ENCODE data around the gene DNAH14. TPM values are rescaled to one million over a fixed set of nuclear protein-coding genes. Genes with fewer than 3 reads are reported as not detected.
A peak's percentile ranks its signal among the peaks of the same experiment; 100 is the strongest.
"Not testable (repeated sequence)": the region's sequence is repeated elsewhere in the genome, so short reads cannot be mapped to it uniquely, and the experiment has no call there.

The DNAH14 gene
- total RNA-seq, 1 experiment from 2014 or later = not detected

DNA sequence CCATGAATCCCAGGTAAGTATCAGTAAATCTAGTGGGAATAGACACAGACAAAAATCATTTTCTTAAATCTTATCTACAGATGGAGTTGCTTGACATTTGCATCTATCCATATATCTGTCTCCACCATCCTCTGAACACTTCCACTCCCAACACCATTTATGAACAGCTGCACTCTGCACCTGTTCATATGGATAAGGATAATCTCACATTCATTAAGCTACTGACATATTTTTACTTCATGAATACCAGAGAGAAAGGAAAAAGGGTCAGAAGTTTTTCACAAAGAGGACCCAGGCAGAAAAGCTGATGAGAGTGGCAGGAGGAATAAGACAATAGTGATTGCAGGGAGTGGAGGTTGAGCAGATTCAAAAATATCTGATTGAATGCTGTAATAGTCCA, 222.6 kb downstream of the DNAH14 start:
- DNase-seq (ENCODE audit: low read depth) = no peak

DNA sequence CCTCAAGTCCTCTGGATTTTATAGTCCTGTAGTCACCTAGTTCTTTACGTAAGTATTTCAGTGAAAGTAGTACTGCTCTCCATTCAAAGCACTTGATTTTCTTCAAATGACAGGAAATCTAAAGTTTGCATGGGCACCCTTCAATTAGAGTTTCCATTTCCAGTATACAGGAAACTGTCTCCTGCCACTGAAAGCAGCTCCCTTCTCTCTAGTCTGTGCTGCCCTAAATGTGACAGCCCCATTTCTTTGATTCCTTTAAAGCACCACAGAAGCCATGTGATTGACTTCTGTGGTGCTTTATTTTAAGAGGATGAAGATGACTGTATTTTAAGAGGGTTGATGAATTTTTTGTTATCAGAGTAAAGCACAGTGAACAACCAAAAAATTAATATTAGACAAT, 226.1 kb downstream of the DNAH14 start:
- DNase-seq (ENCODE audit: low read depth) = no peak

DNA sequence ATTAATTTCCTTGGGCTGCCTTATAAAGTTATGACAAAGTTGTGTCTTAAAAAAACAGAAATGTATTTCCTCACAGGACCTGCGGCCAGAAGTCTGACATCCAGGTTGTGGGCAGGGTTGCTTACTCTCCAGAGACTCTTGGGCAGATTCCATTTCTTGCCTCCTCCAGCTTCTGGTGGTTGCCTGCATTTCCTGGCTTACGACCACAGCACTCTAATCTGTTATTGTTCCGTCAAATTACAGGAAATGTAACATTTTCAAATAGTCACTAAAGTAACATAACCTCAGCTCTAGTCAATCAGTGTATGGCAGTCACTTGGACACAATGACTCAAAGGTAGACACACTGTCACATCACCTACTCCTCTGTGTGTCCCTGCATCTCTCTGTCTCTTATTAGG, 226.8 kb downstream of the DNAH14 start:
- DNase-seq (ENCODE audit: low read depth) = peak; percentile 60

DNA sequence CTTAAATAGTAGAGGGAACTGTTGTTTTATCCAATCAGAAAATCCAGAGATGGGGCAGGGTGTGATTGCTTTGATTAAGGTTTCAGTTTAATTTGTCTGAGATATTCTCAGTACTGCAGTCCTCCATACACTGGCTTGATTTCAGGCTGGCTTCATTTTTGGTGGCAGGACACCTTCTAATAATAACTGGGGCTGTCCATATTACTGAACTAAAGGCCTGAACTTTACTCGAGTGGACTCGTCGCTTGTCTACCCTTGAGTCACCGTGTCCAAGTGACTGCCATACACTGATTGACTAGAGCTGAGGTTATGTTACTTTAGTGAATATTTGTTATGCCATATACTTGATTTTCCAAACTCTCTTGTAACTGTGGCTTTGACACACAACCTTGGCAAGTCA, 228.8 kb downstream of the DNAH14 start:
- DNase-seq (ENCODE audit: low read depth) = no peak

DNA sequence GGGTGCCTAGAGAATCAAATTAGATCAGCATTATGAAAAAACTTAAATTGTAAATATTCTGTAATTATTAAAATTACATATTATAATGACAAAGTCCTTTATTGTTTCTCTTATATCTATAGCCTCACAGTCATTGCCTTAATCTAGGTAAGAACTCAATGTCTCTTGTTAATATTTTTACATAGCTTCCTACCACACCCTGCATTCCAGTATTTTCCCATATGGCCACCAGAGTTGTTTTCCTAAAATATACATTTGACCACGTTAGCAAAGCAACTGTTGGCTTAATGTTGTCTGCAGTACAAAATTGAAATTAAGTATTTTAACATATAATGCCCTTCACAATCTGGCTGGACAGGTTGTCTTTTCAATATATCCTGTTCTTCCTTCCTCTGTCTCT, 230.3 kb downstream of the DNAH14 start:
- DNase-seq (ENCODE audit: low read depth) = no peak

DNA sequence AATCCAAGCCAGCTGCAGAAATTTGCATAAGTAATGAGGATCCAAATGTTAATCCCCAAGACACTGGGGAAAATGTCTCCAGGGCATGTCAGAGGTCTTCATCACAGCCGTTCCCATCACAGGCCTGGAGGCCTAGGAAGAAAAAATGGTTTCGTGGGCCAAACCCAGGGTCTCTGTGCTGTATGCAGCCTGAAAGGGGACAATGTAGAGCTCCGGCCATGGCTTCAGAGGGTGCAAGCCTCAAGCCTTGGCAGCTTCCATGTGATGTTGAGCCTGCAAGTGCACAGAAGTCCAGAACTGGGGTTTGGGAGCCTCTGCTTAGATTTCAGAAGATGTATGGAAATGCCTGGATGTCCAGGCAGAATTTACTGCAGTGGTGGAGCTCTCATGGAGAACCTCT, 247.9 kb downstream of the DNAH14 start:
- DNase-seq (ENCODE audit: low read depth) = not testable (repeated sequence)

DNA sequence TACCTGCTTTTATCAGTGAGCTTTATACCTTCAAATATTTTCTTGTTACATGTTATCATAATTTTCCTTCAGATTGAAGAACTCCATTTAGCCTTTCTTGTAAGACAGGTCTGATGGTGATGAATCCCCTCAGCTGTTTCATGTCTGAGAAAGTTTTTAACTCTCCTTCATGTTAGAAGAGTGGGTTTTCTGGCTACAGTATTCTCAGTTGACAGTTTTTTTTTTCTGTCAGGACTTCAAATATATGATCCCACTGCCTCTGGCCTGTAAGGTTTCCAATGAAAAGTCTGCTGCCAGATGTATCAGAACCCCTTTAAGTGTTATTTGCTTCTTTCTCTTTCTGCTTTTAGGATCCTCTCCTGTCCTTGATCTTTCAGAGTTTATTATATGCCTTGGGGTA, 250.2 kb downstream of the DNAH14 start:
- DNase-seq (ENCODE audit: low read depth) = no peak

DNA sequence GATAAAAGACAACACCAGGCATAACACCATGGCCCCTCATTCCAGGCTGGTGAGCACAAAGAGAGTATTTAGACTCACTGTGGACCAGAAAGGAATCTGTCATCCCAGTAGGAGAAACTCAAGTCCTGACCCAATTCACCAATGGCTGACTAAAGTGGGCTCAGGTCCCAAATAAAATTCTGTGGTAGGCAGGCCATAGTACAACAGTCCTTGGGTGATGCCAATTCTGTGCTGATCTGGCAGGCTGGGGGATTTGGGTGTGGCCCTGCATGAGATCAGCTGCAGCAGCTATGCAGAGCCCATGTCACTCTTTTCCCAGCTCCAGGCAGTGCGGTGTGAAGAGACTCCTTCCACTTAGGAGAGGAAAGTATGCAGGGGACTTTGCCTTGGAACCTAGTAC, 253.2 kb downstream of the DNAH14 start:
- no peak for DNase-seq (ENCODE audit: low read depth)

DNA sequence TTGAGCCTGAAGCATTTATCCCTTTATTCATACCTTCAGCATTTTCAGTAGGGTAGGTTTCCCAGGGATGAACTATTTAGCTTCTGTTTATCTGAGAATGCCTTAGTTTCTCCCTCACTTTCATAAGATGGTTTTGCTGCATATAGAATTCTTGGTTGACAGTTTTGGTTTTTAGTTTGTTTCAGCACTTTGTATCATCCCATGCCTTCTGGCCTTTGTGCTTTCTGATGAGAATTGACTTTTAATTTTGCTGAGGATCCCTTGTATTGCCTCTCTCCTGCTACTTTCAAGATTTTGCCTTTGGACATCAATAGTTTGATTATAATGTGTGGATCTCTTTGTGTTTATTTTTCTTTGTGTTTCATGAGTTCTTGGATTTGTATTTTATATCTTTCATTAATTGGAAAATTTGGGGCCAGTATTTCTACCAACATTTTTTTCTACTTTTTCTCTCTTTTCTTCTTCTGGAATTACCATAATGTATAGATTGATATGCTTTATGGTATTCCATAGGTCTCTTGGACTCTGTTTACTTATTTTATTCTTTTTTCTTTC, 261.8 kb downstream of the DNAH14 start:
- DNase-seq (ENCODE audit: low read depth) = no peak

DNA sequence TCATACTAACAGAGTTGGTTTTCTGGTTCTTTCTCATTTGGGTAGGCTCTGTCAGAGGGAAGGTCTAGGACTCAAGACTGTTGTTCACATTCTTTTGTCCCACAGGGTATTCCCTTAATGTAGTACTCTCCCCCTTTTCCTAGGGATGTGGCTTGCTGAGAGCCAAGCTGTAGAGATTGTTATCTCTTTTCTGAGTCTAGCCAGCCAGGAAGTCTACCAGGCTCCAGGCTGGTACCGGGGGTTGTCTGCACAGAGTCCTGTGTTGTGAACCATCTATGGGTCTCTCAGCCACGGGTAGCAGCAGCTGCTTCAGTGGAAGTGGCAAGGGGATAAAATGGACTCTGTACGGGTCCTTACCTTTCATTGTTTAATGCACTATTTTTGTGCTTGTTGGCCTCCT, 272.0 kb downstream of the DNAH14 start:
- DNase-seq (ENCODE audit: low read depth) = peak; percentile 25

DNA sequence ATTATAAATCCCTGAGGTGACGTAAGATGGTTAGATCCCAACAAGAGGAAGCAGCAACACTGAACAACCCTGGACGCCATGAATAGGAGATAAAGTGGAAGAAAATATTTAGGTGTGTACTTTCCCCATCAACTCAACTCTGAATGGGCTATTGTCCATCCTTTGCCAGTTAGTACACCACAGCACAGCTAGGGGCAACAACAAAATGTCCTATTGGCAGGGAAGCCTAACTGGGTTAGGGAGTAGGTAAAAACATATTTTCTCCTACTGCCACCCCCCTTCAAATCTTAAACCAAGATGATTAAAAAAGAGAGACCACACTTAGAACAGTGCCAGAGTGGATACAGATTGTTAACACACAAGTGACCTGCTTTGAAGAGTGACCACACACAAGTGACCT, 278.3 kb downstream of the DNAH14 start:
- DNase-seq (ENCODE audit: low read depth) = no peak

DNA sequence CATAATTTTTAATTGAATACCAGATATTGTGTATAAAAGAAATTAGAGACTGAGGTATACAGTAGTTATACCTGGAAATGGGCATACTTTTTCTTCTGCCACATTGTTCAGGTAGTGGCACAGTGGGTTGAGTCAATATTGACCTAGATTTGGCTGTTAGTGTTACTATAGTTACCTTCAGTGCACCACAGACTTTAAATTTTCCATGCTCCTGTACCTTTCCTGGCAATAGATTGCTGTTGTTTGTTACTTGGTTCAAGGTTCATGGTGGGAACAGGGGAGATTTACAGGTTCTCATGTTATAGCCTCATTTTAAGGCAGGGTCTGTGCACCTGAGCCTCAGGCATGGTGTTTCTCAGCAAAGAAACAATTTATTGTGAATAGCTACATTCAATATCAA, 279.7 kb downstream of the DNAH14 start:
- no peak for DNase-seq (ENCODE audit: low read depth)

DNA sequence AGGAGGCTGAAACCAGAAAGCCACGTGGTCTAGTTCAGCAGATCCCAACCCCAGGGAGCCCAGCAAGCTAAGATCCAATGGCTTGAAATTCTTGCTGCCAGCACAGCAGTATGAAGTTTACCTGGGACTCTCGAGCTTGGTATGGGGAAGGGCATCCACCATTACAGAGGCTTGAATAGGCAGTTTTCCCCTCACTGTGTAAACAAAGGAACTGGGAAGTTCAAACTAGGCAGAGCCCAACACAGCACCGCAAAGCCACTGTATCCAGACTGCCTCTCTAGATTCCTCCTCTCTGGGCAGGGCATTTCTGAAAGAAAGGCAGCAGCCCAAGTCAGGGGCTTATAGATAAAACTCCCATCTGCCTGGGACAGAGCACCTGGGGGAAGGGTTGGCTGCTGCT, 280.7 kb downstream of the DNAH14 start:
- DNase-seq (ENCODE audit: low read depth) = not testable (repeated sequence)

DNA sequence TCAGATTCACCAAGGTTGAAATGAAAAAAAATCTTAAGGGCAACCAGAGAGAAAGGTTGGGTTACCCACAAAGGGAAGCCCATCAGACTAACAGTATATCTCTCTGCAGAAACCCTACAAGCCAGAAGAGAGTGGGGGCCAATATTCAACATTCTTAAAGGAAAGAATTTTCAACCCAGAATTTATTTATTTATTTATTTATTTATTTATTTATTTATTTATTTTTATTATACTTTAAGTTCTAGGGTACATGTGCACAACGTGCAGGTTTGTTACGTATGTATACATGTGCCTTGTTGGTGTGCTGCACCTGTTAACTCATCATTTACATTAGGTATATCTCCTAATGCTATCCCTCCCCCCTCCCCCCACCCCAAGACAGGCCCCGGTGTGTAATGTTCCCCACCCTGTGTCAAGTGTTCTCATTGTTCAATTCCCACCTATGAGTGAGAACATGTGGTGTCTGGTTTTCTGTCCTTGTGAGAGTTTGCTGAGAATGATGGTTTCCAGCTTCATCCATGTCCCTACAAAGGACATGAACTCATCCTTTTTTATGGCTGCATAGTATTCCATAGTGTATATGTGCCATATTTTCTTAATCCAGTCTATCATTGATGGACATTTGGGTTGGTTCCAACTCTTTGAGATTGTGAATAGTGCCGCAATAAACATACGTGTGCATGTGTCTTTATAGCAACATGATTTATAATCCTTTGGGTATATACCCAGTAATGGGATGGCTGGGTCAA, 282.4 kb downstream of the DNAH14 start:
- DNase-seq (ENCODE audit: low read depth) = not testable (repeated sequence)

DNA sequence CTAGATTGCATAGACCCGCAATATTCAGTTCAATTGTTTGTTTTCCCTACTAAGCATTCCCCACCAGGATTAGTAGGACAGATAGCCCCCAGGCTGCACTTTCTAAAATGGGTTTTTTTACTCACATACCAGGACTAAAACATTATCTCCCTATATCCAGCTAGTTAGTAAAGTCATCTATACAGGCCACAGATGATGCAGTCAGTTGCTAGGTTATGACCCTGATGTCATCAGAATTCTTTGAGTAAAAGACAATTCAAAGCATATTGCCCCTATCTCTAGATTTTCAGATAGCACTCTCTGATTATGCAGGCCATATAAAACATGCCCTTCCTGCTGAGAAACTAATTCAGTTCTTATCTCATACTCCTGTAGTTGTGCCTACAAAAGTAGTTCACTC, 294.8 kb downstream of the DNAH14 start:
- no peak for DNase-seq (ENCODE audit: low read depth)

DNA sequence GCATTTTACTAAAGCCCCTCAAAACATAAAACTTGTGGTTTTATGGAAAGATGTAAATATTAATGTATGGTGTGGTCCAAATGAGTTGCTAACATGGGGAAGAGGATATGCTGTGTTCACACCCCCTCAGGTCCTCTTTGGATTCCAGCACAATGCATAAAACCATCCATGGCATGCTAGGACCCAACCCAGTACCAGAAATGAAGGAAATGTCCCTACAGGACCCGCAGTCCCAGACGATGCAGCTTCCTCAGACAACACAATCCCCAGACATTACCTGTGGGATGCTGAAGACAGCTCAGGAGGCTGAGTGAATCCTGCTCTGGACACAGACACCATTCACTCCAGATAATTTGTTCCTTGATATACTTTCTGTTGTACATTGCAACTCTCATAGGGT, 296.2 kb downstream of the DNAH14 start:
- DNase-seq (ENCODE audit: low read depth) = no peak

DNA sequence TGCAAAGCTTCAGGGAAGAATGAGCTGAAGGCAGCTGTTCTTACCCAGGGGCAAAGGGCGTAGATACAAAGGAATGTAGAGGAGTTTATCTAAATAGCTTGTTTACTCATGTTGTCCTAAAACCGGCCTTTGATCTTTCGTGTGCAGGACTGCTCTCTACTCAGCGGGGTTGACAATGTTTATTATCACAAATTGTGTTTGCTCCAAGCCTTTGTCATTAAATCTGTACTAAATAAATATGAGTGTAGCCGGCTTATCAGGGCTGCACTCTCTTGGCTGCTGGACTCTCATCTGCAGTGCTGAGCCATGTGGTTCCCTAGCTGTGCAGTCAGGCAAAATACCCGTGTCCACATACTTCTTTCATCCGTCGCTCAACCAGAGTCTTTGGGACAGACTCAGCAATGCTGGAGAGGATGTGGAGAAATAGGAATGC, 299.4 kb downstream of the DNAH14 start:
- no peak for DNase-seq (ENCODE audit: low read depth)

DNA sequence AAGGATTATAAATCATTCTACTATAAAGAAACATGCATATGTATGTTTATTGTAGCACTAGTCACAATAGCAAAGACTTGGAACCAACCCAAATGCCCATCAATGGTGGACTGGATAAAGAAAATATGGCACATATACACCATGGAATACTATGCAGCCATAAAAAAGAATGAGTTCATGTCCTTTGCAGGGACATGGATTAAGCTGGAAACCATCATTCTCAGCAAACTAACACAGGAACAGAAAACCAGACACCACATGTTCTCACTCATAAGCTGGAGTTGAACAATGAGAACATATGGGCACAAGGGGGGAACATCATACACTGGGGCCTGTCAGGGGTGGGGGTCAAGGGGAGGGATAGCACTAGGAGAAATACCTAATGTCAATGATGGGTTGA, 300.0 kb downstream of the DNAH14 start:
- DNase-seq (ENCODE audit: low read depth) = not testable (repeated sequence)

DNA sequence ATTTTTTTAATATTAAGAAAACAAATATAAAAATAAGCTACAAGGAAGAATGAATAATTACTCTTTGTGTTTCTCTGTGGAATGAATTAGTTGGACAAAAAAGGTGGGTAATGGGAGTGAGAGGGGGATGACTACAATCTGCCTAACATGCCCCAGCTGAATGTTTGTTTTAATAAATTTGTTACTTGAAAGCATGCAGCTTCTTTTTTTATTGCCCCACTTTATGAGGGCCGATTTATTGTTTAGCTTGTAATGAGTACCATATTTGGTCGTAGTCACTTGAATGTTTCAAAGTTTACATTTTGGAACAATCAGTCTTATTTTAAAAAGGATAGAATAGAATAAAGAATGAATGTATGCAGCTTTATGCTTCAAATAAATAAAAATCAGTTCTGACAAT, 301.0 kb downstream of the DNAH14 start:
- no peak for DNase-seq (ENCODE audit: low read depth)

DNA sequence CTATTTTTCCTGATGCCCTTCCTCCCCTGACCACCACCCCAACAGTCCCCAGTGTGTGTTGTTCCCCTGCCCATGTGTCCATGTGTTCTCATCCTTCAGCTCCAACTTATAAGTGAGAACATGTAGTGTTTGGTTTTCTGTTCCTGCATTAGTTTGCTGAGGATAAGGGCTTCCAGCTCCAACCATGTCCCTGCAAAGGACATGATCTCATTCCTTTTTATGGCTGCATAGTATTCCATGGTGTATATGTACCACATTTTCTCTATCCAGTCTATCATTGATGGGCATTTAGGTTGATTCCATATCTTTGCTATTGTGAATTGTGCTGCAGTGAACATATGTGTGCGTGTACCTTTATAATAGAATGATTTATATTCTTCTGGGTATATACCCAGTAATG, 303.5 kb downstream of the DNAH14 start:
- not testable (repeated sequence) for DNase-seq (ENCODE audit: low read depth)

DNA sequence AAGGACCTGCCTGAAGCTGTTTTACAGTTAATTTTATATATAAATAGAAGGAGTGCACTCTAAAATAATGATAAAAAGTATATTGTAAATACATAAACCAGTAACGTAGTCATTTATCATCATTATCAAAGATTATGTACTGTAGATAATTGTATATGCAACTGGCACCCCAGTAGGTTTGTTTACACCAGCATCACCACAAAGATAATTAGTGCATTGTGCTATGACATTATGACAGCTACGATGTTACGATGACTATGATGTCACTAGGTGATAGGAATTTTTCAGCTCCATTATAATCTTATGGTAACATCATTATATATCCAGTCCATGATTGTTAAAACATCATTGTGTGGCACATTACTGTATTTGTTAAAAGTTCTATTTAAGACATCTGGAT, 313.1 kb downstream of the DNAH14 start:
- no peak for DNase-seq (ENCODE audit: low read depth)

DNA sequence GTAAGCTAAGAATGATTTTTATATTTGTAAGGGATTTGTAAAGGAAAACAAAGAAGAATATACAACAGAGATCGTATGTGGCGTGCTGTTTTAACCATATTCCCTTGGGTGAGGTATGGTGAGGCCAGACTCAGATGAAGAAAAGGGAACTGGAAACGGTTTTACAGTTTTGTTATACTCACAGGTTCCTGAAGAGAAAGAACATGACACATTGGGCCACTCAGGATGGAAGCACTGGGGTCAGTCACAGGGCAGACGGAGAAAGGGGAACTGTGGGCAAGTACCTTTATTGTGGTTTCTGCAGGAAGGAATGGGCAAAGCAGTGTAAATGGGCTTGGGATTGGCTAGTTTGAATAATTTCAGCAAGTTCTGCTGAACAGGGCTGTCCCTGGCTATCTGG, 321.0 kb downstream of the DNAH14 start:
- DNase-seq (ENCODE audit: low read depth) = peak; percentile 46

DNA sequence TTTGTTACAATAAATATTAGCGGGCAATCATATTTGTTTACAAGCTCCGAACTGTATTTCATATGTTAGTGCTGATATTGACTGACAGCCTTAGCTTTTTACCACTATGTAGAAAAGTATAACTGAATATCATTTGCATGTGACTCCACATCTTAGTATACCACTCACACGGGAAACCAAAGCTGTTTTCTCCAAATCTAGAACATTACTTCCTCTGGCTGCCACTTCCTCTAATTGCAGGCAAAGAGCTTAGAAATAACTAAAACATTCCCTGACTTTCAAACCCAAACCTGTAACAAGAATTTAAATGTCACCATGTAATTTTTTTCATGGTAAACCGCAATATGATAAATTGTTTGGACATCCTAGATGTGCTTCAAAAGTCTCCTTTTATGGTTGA, 323.7 kb downstream of the DNAH14 start:
- DNase-seq (ENCODE audit: low read depth) = no peak

DNA sequence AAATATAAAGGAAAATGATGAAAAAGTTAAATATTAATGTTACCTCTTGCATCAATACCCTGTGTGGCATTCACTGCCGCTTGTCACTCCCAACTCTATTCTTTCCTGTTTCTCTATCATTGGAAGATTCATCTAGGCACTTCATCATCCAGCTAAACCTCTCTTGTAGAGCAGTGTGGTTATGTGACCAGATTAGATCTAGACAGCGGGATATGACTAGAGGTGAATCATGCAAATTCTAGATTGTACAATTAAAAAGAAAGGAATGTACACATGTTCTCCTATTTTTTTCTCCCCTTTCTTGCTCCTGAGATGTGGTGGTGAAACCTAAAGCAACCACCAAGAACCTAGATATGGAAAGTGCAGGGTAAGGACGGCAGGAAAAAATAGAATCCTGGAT, 324.3 kb downstream of the DNAH14 start:
- peak; percentile 89 for DNase-seq (ENCODE audit: low read depth)

All from M059J (cell line).